Ovary (tissue), 9 donors: ENCODE data around the gene GABPB2. TPM values are rescaled to one million over a fixed set of nuclear protein-coding genes. Genes with fewer than 3 reads are reported as not detected.

Experiments
- DNase-seq, 5 donors: peaks; one replicate each; pipeline ENCODE4 v3.0.0-alpha.2; 2019 to 2020
- H3K27ac ChIP-seq, 2 donors: fragments of 200-600 bp; one replicate each; pipeline versions ENCODE4 v1.5.1 to v1.8.0; 2019 to 2022
- H3K27me3 ChIP-seq: fragments of 200-600 bp; one replicate; pipeline ENCODE4 v1.8.0; 2022
- H3K36me3 ChIP-seq: fragments of 200-600 bp; sonication (generic); one replicate; pipeline ENCODE4 v1.5.1; 2019
- H3K4me1 ChIP-seq: one replicate; pipeline ENCODE4 v1.8.1; 2013; ENCODE audit warnings: mild to moderate bottlenecking, moderate library complexity; ENCODE audit not compliant: insufficient read depth
- H3K4me3 ChIP-seq: fragments of 200-600 bp; sonication (generic); one replicate; pipeline ENCODE4 v1.5.1; 2017
- H3K9me3 ChIP-seq, 2 donors: fragments of 200-600 bp in 1 of 2; sonication (generic) in 1 of 2; one replicate each; pipeline versions ENCODE4 v1.5.1 to v1.8.1; 2013 to 2019; ENCODE audit warnings: mild to moderate bottlenecking in 1 of 2, moderate library complexity in 1 of 2
- EP300 ChIP-seq: sonication (generic); formaldehyde crosslinking; IDR thresholded peaks from one replicate; pipeline ENCODE4 v1.6.1; 2017; ENCODE audit warnings: antibody characterized with exemption
- POLR2A ChIP-seq: fragments of 450-650 bp; IDR thresholded peaks from one replicate; pipeline ENCODE4 v1.6.1; 2017; ENCODE audit warnings: antibody characterized with exemption, mild to moderate bottlenecking, moderate library complexity
- WGBS, 3 donors: extraction: QIAGEN DNeasy Blood & Tissue Kit in 1 of 3; methylation state at CpG; one replicate each; pipeline versions ENCODE4 v1.1.5 to v1.1.7; 2013 to 2017; 5-methylcytosine and 5-hydroxymethylcytosine counted together
- intact Hi-C, 4 donors: fragments of 100-400 bp; cut with DNase I; formaldehyde crosslinking; loops; one replicate each; pipeline versions ENCODE4 v1.11.0 to v1.15.1; 2022 to 2023
- polyA plus RNA-seq, 2 donors: library from polyadenylated mRNA; stranded (reverse); fragments of 200-250 nt in 1 of 2; fragments of 350-450 nt in 1 of 2; fragmentation: Illumina TruSeq in 1 of 2; extraction: RNeasy Lipid Tissue Mini Kit (QIAGEN cat#74804) in 1 of 2; gene quantifications; one replicate each; pipeline ENCODE4 v1.2.3, GENCODE V29; 2013 to 2014
- total RNA-seq, 7 donors: library from RNA; depleted of rRNA in 2 of 7; stranded (reverse); fragments of >200 nt in 2 of 7; fragmentation: NEBNext Ultra II Directional in 3 of 7; extraction: Animal tissue kit (Norgen Biotek cat#: 25700) in 3 of 7; gene quantifications; one replicate each; pipeline versions ENCODE4 v1.1.0 to v1.2.4, GENCODE V29; 2016 to 2023
- TF ChIP-seq, protein P1 (sequence below), 3 donors: fragments of 450-650 bp in 2 of 3; fragments of 200-600 bp in 1 of 3; IDR thresholded peaks; one replicate each; pipeline versions ENCODE4 v1.5.1 to v1.8.0; 2016 to 2022; ENCODE audit warnings: antibody characterized with exemption in 3 of 3, mild to moderate bottlenecking in 1 of 3
- donor health status: DM: no; HTN: no; CAD: no; lungs with moderate emphysema.
- donor health status: DM: no; HTN: no; CAD: no.
- donor health status: Bipolar disorder and iron deficiency.
- donor health status: DM: yes; HTN: yes; CAD: no.
- donor health status: DM: no; HTN: no; CAD: no.
- donor health status: DM: yes; HTN: yes; CAD: no.

GABPB2 gene
- total and polyA plus RNA-seq, 9 donors = 11.4 to 28.1 (median 20.6) TPM

DNA sequence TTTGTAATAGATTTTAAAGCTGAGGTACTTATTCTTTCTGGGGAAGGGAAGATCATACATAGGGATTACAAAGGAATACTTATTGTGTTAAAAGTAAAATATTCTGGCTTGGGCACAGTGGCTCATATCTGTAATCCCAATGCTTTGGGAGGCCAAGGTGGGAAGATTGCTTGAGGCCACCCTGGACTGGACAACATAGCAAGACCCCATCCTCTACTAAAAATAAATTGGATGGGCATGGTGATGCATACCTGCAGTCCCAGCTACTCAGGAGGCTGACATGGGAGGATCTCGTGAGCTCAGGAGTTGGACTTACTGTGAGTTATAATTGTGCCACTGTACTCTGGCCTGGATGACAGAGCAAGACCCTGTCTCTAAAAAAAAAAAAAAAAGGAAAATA is 27.6 kb downstream of the GABPB2 start:
- no peak for DNase-seq
- no peaks in the 10 kb centered on the region for H3K4me1 ChIP-seq
- H3K9me3 ChIP-seq = no peaks in the 10 kb centered on the region
- no peak overlapping the region for H3K27ac ChIP-seq
- intact Hi-C loops = loop anchor here in 2 of 4 donors (5.0 to 10.0 kb wide), 2 partner anchors 57 to 59 kb away; partner anchors contain the start of gene TNFAIP8L2 (in 2 of the 2)
- WGBS, 3 donors = 93 to 100% (median 100%) methylated on average over 1 of the region's 1 CpG
- H3K36me3 ChIP-seq = no peaks in the 10 kb centered on the region
- H3K4me3 ChIP-seq = no peak overlapping the region
- H3K27me3 ChIP-seq = no peaks in the 10 kb centered on the region
- no peak for TF ChIP-seq POLR2A
- no peak for TF ChIP-seq EP300
- TF ChIP-seq, protein P1, sequence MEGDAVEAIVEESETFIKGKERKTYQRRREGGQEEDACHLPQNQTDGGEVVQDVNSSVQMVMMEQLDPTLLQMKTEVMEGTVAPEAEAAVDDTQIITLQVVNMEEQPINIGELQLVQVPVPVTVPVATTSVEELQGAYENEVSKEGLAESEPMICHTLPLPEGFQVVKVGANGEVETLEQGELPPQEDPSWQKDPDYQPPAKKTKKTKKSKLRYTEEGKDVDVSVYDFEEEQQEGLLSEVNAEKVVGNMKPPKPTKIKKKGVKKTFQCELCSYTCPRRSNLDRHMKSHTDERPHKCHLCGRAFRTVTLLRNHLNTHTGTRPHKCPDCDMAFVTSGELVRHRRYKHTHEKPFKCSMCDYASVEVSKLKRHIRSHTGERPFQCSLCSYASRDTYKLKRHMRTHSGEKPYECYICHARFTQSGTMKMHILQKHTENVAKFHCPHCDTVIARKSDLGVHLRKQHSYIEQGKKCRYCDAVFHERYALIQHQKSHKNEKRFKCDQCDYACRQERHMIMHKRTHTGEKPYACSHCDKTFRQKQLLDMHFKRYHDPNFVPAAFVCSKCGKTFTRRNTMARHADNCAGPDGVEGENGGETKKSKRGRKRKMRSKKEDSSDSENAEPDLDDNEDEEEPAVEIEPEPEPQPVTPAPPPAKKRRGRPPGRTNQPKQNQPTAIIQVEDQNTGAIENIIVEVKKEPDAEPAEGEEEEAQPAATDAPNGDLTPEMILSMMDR (IDR thresholded peaks at IDR 0.05) = no peak

DNA sequence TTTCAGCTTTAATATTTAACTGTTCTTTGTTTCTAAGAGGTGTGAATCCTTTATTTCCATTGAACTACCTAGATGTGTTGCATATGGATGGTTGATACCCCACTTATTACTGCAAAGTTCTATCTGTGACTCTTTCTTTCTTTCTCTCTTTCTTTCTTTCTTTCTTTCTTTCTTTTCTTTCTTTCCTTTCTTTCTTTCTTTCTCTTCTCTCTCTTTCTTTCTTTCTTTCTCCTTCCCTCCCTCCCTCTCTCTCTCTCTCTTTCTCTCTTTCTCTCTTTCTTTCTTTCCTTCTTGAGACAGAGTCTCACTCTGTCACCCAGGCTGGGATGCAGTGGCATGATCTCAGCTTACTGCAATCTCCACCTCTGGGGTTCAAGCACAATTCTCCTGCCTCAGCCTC is 34.1 kb downstream of the GABPB2 start:
- Histone ChIP-seq H3K4me3 (no peak overlapping the region), H3K27ac (no peak overlapping the region), H3K4me1 (no peaks in the 10 kb centered on the region), H3K9me3 (no peaks in the 10 kb centered on the region), H3K27me3 (no peaks in the 10 kb centered on the region), H3K36me3 (no peaks in the 10 kb centered on the region)
- intact Hi-C loops = loop anchor here in 1 of 4 donors (5.0 kb wide), 1 partner anchor 53 kb away; the partner anchor contains the start of gene TNFAIP8L2
- DNase-seq = no peak
- TF ChIP-seq, protein P1 (IDR thresholded peaks at IDR 0.05) = no peak
- no peak for TF ChIP-seq POLR2A
- no peak for TF ChIP-seq EP300

DNA sequence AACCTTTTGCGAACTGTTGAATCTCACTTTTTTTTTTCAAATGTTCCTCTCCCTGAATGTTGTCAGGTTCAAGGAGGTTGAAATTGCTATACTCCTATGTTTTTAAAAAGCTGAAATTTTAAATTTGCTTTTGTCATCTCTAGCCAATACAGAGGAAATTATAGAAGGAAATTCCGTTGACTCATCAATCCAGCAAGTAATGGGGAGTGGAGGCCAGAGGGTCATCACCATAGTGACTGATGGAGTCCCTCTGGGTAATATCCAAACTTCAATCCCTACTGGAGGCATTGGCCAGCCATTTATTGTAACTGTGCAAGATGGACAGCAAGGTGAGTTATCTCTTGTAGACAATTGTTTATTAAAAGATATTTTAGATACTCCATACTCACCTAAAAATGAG is 36.3 kb downstream of the GABPB2 start:
- TF ChIP-seq EP300 (no peak), POLR2A (no peak)
- TF ChIP-seq, protein P1 (IDR thresholded peaks at IDR 0.05) = no peak
- no peaks in the 10 kb centered on the region for H3K4me1 ChIP-seq
- no peak for DNase-seq
- H3K4me3 ChIP-seq = no peak overlapping the region
- H3K9me3 ChIP-seq = no peaks in the 10 kb centered on the region
- intact Hi-C loops = no loop called here
- no peak overlapping the region for H3K27ac ChIP-seq
- 57 to 62% (median 58%) methylated on average over 2 of the region's 2 CpGs for WGBS, 3 donors
- H3K36me3 ChIP-seq = no peaks in the 10 kb centered on the region
- no peaks in the 10 kb centered on the region for H3K27me3 ChIP-seq

DNA sequence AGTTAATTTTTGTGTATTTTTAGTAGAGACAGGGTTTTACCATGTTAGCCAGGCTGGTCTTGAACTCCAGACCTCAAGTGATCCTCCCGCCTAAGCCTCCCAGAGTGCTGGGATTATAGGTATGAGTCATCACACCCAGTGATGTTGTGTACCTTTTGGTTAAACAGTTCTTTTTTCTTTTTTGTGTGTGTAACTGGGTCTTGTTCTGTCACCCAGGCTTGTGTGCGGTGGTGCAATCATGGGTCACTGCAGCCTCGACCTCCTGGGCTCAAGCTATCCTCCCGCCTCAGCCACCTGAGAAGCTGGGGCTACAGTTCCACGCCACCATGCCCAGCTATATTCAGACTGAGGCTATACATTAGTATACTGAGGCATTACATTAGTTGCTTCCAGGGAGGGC is 37.8 kb downstream of the GABPB2 start:
- Histone ChIP-seq H3K27me3 (no peaks in the 10 kb centered on the region), H3K27ac (no peak overlapping the region), H3K9me3 (no peaks in the 10 kb centered on the region), H3K4me3 (no peak overlapping the region), H3K36me3 (no peaks in the 10 kb centered on the region), H3K4me1 (no peaks in the 10 kb centered on the region)
- WGBS, 3 donors = 90 to 93% (median 91%) methylated on average over 5 of the region's 5 CpGs
- DNase-seq = no peak
- TF ChIP-seq EP300 = no peak
- TF ChIP-seq POLR2A = no peak
- TF ChIP-seq, protein P1 (IDR thresholded peaks at IDR 0.05) = no peak
- intact Hi-C loops = no loop called here
